ENCODE results near the gene IQGAP2. TPM values are rescaled to one million over a fixed set of nuclear protein-coding genes. Genes with fewer than 3 reads are reported as not detected.

Gene IQGAP2
- total and polyA plus RNA-seq, 2 of the 8 experiments (the other 6 are each of a cell fraction or from before 2014, with no cell fraction given), result 19.7 to 66.0 TPM

- H4K8ac ChIP-seq (ENCODE audit: extremely low read depth, insufficient read depth, low read length), result no peak overlapping the region
- H2BK5ac ChIP-seq (ENCODE audit: low read depth, low read length), result no peak overlapping the region
- H2BK20ac ChIP-seq (ENCODE audit: low read length), result no peak overlapping the region
- H3K23me2 ChIP-seq (ENCODE audit: low read depth, low read length), result no peaks in the 10 kb centered on the region
- 90% methylated on average over 12 of the region's 12 CpGs; no CpG with 5 or more reads in 1 of the 2 experiments for WGBS, 2 experiments (ENCODE audit: extremely low coverage in 1 of 2, insufficient coverage in 1 of 2, insufficient read length in 1 of 2, insufficient replicate concordance in 2 of 2, low coverage in 1 of 2, low lambda C conversion rate in 2 of 2, missing lambda C conversion rate in 1 of 2)
- H3K9me3 ChIP-seq (ENCODE audit: insufficient read depth in 2 of 2, low read depth in 1 of 2, low read length in 1 of 2), result peaks cover 3% of the 10 kb centered on the region in 2 experiments; a peak in 2 of 4 replicates
- no peaks in the 10 kb centered on the region for H3K27me3 ChIP-seq (replicated peaks in 1 of 4; ENCODE audit: control insufficient read depth in 3 of 4, extremely low read depth in 1 of 4, insufficient read depth in 3 of 4, low read length in 3 of 4)
- no peaks in the 10 kb centered on the region for H4K20me1 ChIP-seq (replicated peaks in 1 of 2; ENCODE audit: control insufficient read depth in 1 of 2, insufficient read depth in 2 of 2, low read length in 2 of 2)
- H2AK5ac ChIP-seq (ENCODE audit: low read depth, low read length), result no peak overlapping the region
- H3K4me2 ChIP-seq (ENCODE audit: insufficient read depth in 1 of 2, low read depth in 2 of 2, low read length in 2 of 2), result no peak overlapping the region
- H3K79me2 ChIP-seq (ENCODE audit: control insufficient read depth in 1 of 2, insufficient read depth in 2 of 2, low read length in 2 of 2), result 0 out of 4 replicates have a peak, but pooled peaks cover 0 to 3% of the 10 kb centered on the region in 2 experiments
- ChIA-PET POLR2A (ENCODE audit: partially characterized antibody) (no interaction called here), CTCF (ENCODE audit: partially characterized antibody) (interaction anchor here (0.8 to 11.0 kb wide), 4 partner anchors 14 to 65 kb away, joined by 3 to 69 read pairs (median 4); partner anchors contain the start of gene IQGAP2)
- H2BK120ac ChIP-seq (replicated peaks; ENCODE audit: low read depth, low read length), result no peak overlapping the region
- no peak overlapping the region for H2BK12ac ChIP-seq (ENCODE audit: low read depth, low read length)
- H3K56ac ChIP-seq (replicated peaks; ENCODE audit: insufficient read length, low read depth, low read length), result no peak overlapping the region
- no peak for FAIRE-seq
- no peak overlapping the region for H4K5ac ChIP-seq (ENCODE audit: insufficient read length, low read depth, low read length)
- no peaks in the 10 kb centered on the region for H3K36me3 ChIP-seq (ENCODE audit: control insufficient read depth in 2 of 4, insufficient read depth in 4 of 4, low read length in 3 of 4)
- 0 out of 2 replicates have a peak, but pooled peaks cover 2% of the 10 kb centered on the region for H3K79me1 ChIP-seq (ENCODE audit: low read depth, low read length)
- no peak overlapping the region for H3K14ac ChIP-seq (ENCODE audit: insufficient read length)
- no peak overlapping the region for H3K27ac ChIP-seq (ENCODE audit: low read depth, low read length)
- peaks cover 0 to 3% (median 2%) of the 10 kb centered on the region in 4 experiments; a peak in 4 of 7 replicates for H3K4me1 ChIP-seq (replicated peaks in 1 of 4; ENCODE audit: control insufficient read depth in 3 of 4, insufficient read depth in 4 of 4, low read length in 3 of 4)
- no peak overlapping the region for H3K4me3 ChIP-seq (ENCODE audit: extremely low read depth in 1 of 4, insufficient read depth in 2 of 4, low read depth in 3 of 4, low read length in 4 of 4)
- no peak for DNase-seq (ENCODE audit: low read depth in 1 of 2, low spot score in 2 of 2)
- no peak overlapping the region for H2AFZ ChIP-seq (ENCODE audit: low read length)
- H3K23ac ChIP-seq (ENCODE audit: insufficient read length), result no peak overlapping the region
- no peak overlapping the region for H3K18ac ChIP-seq (ENCODE audit: extremely low read depth, low read length)
- H3K9ac ChIP-seq (replicated peaks in 1 of 4; ENCODE audit: extremely low read depth in 1 of 4, low read depth in 3 of 4, low read length in 3 of 4), result no peak overlapping the region
- H2BK15ac ChIP-seq (ENCODE audit: low read length), result no peak overlapping the region
- H3K4ac ChIP-seq (replicated peaks; ENCODE audit: insufficient read length, low read depth, low read length), result no peak overlapping the region
- H4K91ac ChIP-seq (replicated peaks; ENCODE audit: insufficient read length, low read length), result no peak overlapping the region
- TF ChIP-seq BRCA1 (IDR thresholded peaks at IDR 0.05; ENCODE audit: low read depth, low read length), result no peak
- no peak for TF ChIP-seq RXRA (IDR thresholded peaks at IDR 0.05; ENCODE audit: insufficient read depth, low read depth, low read length)
- TF ChIP-seq JUN (IDR thresholded peaks at IDR 0.05; ENCODE audit: low read depth, low read length), result no peak
- TF ChIP-seq POLR2AphosphoS5 (IDR thresholded peaks at IDR 0.05; ENCODE audit: low read depth, low read length), result no peak
- TF ChIP-seq KDM5A (IDR thresholded peaks at IDR 0.05; ENCODE audit: low read length), result no peak
- TF ChIP-seq CTCF (IDR thresholded peaks at IDR 0.05; ENCODE audit: control extremely low read depth in 1 of 3, insufficient read depth in 1 of 3, low read depth in 1 of 3, low read length in 3 of 3), result no peak
- TF ChIP-seq CBX8 (IDR thresholded peaks at IDR 0.05; ENCODE audit: borderline replicate concordance, low read depth, low read length), result no peak
- no peak for TF ChIP-seq TCF12 (IDR thresholded peaks at IDR 0.05; ENCODE audit: low read depth, low read length)
- no peak for TF ChIP-seq NRF1 (IDR thresholded peaks at IDR 0.05; ENCODE audit: low read depth, low read length)
- no peak for TF ChIP-seq TAF7 (optimal IDR thresholded peaks at IDR 0.05; ENCODE audit: borderline replicate concordance, low read depth, low read length)
Measured at GRCh38 chr5:76468635-76469425, 65.7 kb downstream of the IQGAP2 start.

All from H1 (cell line).